GM23338 (cell line): Measurements from ENCODE around the gene FAHD1. TPM values are rescaled to one million over a fixed set of nuclear protein-coding genes. Genes with fewer than 3 reads are reported as not detected.

Experiments
- ATAC-seq: fragments of 200-7000 bp; cut with Tn5 transposase; 3 replicates; pipeline ENCODE4 v1.9.1; 2020
- DNase-seq: peaks from one replicate; pipeline ENCODE4 v3.0.0-alpha.2; 2015; ENCODE audit warnings: low spot score
- H2AFZ ChIP-seq: fragments of 200-600 bp; sonication (generic); 2 replicates; pipeline ENCODE4 v1.8.0; 2016; ENCODE audit warnings: antibody characterized with exemption, mild to moderate bottlenecking, moderate library complexity
- H3F3A ChIP-seq: fragments of 200-600 bp; sonication (generic); replicated peaks from 2 replicates; pipeline ENCODE4 v1.8.0; 2017; ENCODE audit warnings: antibody characterized with exemption, mixed run types, low read depth
- H3K27ac ChIP-seq: fragments of 200-600 bp; sonication (generic); 2 replicates; pipeline ENCODE4 v1.6.1; 2016; ENCODE audit warnings: low read depth
- H3K27me3 ChIP-seq: fragments of 200-600 bp; sonication (generic); 2 replicates; pipeline ENCODE4 v1.8.0; 2016; ENCODE audit warnings: mild to moderate bottlenecking, mixed run types, moderate library complexity; ENCODE audit not compliant: insufficient read depth
- H3K36me3 ChIP-seq: fragments of 200-600 bp; sonication (generic); 2 replicates; pipeline ENCODE4 v1.8.0; 2016; ENCODE audit warnings: mild to moderate bottlenecking; ENCODE audit not compliant: insufficient read depth
- H3K4me1 ChIP-seq: fragments of 200-600 bp; sonication (generic); 2 replicates; pipeline ENCODE4 v1.8.0; 2016; ENCODE audit warnings: mild to moderate bottlenecking, moderate library complexity; ENCODE audit not compliant: insufficient read depth
- H3K4me2 ChIP-seq: fragments of 200-600 bp; sonication (generic); 2 replicates; pipeline ENCODE4 v1.7.1; 2017; ENCODE audit warnings: mixed run types
- H3K4me3 ChIP-seq: fragments of 200-600 bp; sonication (generic); 2 replicates; pipeline ENCODE4 v1.6.1; 2016; ENCODE audit warnings: mixed run types
- H3K79me2 ChIP-seq: fragments of 200-600 bp; sonication (generic); replicated peaks from 2 replicates; pipeline ENCODE4 v1.8.0; 2017; ENCODE audit warnings: mild to moderate bottlenecking; ENCODE audit not compliant: insufficient read depth
- H3K9me2 ChIP-seq: fragments of 200-600 bp; sonication (generic); 2 replicates; pipeline ENCODE4 v1.8.0; 2017; ENCODE audit not compliant: insufficient read depth
- H4K20me1 ChIP-seq: fragments of 200-600 bp; sonication (generic); replicated peaks from 2 replicates; pipeline ENCODE4 v1.8.0; 2017; ENCODE audit warnings: mild to moderate bottlenecking; ENCODE audit not compliant: insufficient read depth
- H3K27ac Mint-ChIP-seq: 2 replicates; pipeline ENCODE4 v1.8.0; 2020; ENCODE audit warnings: inconsistent platforms, mild to moderate bottlenecking, moderate library complexity, mixed read lengths
- H3K27me3 Mint-ChIP-seq: 3 replicates; pipeline ENCODE4 v1.8.0; 2022; ENCODE audit warnings: low read depth, mild to moderate bottlenecking, moderate library complexity, mixed read lengths, inconsistent platforms; ENCODE audit not compliant: insufficient read depth, poor library complexity
- H3K36me3 Mint-ChIP-seq: 3 replicates; pipeline ENCODE4 v1.8.0; 2021; ENCODE audit warnings: low read depth, mild to moderate bottlenecking, inconsistent platforms, moderate library complexity, mixed read lengths
- H3K4me1 Mint-ChIP-seq: 3 replicates; pipeline ENCODE4 v1.8.0; 2020; ENCODE audit warnings: mild to moderate bottlenecking, inconsistent platforms, mixed read lengths
- H3K4me3 Mint-ChIP-seq: 3 replicates; pipeline ENCODE4 v1.8.0; 2021; ENCODE audit warnings: moderate library complexity, mild to moderate bottlenecking, inconsistent platforms, mixed read lengths
- H3K9me3 Mint-ChIP-seq: 3 replicates; pipeline ENCODE4 v1.8.0; 2020; ENCODE audit warnings: moderate library complexity, mild to moderate bottlenecking, inconsistent platforms, mixed read lengths
- EZH2phosphoT487 ChIP-seq: fragments of 200-600 bp; sonication (generic); IDR thresholded peaks from one replicate; pipeline ENCODE4 v1.8.1; 2018; ENCODE audit warnings: antibody characterized with exemption; ENCODE audit not compliant: unreplicated experiment
- NANOG ChIP-seq: IDR thresholded peaks from 2 replicates; pipeline ENCODE4 v1.6.1; 2016; ENCODE audit warnings: antibody characterized with exemption, borderline replicate concordance
- STAT1 ChIP-seq: IDR thresholded peaks from one replicate; pipeline ENCODE4 v1.6.1; 2016; ENCODE audit warnings: antibody characterized with exemption; ENCODE audit not compliant: unreplicated experiment
- ZNF114 ChIP-seq: fragments of 250-450 bp; sonication (Bioruptor Pico); IDR thresholded peaks from 2 replicates; pipeline ENCODE4 v1.5.0; 2020; ENCODE audit warnings: mild to moderate bottlenecking, moderate library complexity
- ZNF331 ChIP-seq: fragments of 250-450 bp; sonication (Bioruptor Pico); IDR thresholded peaks from 2 replicates; pipeline ENCODE4 v1.5.0; 2020; ENCODE audit warnings: low read depth, mild to moderate bottlenecking, moderate library complexity
- ZNF462 ChIP-seq: fragments of 250-450 bp; sonication (Bioruptor Pico); IDR thresholded peaks from 2 replicates; pipeline ENCODE4 v1.5.0; 2020; ENCODE audit warnings: mild to moderate bottlenecking, moderate library complexity
- polyA plus RNA-seq: library from polyadenylated mRNA; unstranded; fragments of >200 nt; fragmentation: Nextera tagmentation; extraction: Ambion mirVana; gene quantifications from 2 replicates; pipeline ENCODE4 v1.2.1, GENCODE V29; 2016
- total RNA-seq: library from RNA; depleted of rRNA; stranded (reverse); fragments of >200 nt; shearing (Covaris generic); gene quantifications from 2 replicates; pipeline ENCODE4 v1.2.3, GENCODE V29; 2014

FAHD1 gene
- total and polyA plus RNA-seq, 2 experiments from 2014 or later, result 21.0 to 23.9 TPM

- TF ChIP-seq ZNF462 (CRISPR knock-in tag), result no peak
Observed at GRCh38 chr16:1859650-1860049, 32.6 kb downstream of the FAHD1 start (continued).

- Histone ChIP-seq H3K27ac (no peak overlapping the region), H3K79me2 (no peaks in the 10 kb centered on the region), H3K36me3 (no peaks in the 10 kb centered on the region), H3K9me2 (no peaks in the 10 kb centered on the region), H3K4me2 (no peak overlapping the region), H2AFZ (no peak overlapping the region), H3K4me3 (no peak overlapping the region), H4K20me1 (no peaks in the 10 kb centered on the region), H3F3A (no peaks in the 10 kb centered on the region), H3K4me1 (no peaks in the 10 kb centered on the region), H3K27me3 (no peaks in the 10 kb centered on the region)
- DNase-seq (no peak), ATAC-seq (no peak)
- H3K4me3 Mint-ChIP-seq, result no peak overlapping the region
- TF ChIP-seq ZNF331 (CRISPR knock-in tag), result no peak
- no peak for TF ChIP-seq NANOG
- H3K4me1 Mint-ChIP-seq, result no peaks in the 10 kb centered on the region
- no peak overlapping the region for H3K27ac Mint-ChIP-seq
- H3K9me3 Mint-ChIP-seq, result no peaks in the 10 kb centered on the region
- H3K27me3 Mint-ChIP-seq, result peaks cover 16% of the 10 kb centered on the region
- H3K36me3 Mint-ChIP-seq, result no peaks in the 10 kb centered on the region
Observed at GRCh38 chr16:1861730-1862129, 34.7 kb downstream of the FAHD1 start.

- Mint-ChIP-seq H3K4me3 (no peak overlapping the region), H3K36me3 (no peaks in the 10 kb centered on the region), H3K27me3 (peaks cover 11% of the 10 kb centered on the region), H3K4me1 (no peaks in the 10 kb centered on the region), H3K27ac (no peak overlapping the region), H3K9me3 (no peaks in the 10 kb centered on the region)
- Histone ChIP-seq H3F3A (no peaks in the 10 kb centered on the region), H4K20me1 (no peaks in the 10 kb centered on the region), H3K4me3 (no peak overlapping the region), H3K4me2 (no peak overlapping the region), H3K79me2 (no peaks in the 10 kb centered on the region), H3K27me3 (no peaks in the 10 kb centered on the region), H3K36me3 (no peaks in the 10 kb centered on the region), H3K27ac (no peak overlapping the region), H3K4me1 (no peaks in the 10 kb centered on the region), H3K9me2 (no peaks in the 10 kb centered on the region), H2AFZ (no peak overlapping the region)
- DNase-seq, result no peak
- ATAC-seq, result no peak
- TF ChIP-seq EZH2phosphoT487 (no peak), ZNF462 (CRISPR knock-in tag) (no peak), STAT1 (no peak), ZNF114 (CRISPR knock-in tag) (no peak)
Observed at GRCh38 chr16:1862394-1862793, 35.4 kb downstream of the FAHD1 start.
